WTC11 (cell line): Measurements from ENCODE around the gene NDE1. TPM values are rescaled to one million over a fixed set of nuclear protein-coding genes. Genes with fewer than 3 reads are reported as not detected.
A peak's percentile ranks its signal among the peaks of the same experiment; 100 is the strongest.

Experiments
- ATAC-seq: fragments of 200-7000 bp; cut with Tn5 transposase; 2 replicates; pipeline ENCODE4 v1.10.0; 2021; ENCODE audit warnings: mild to moderate bottlenecking, moderate library complexity
- Bru-seq: library from RNA; stranded (reverse); fragments of 400-500 nt; gene quantifications from one replicate; lab custom pipeline; 2021; lab: Mats Ljungman, UMichigan
- CTCF ChIA-PET: fragments of 300-600 bp; sonication (Branson Sonifier 250); formaldehyde crosslinking; loops from one replicate; lab custom pipeline; 2021; ENCODE audit warnings: antibody characterized with exemption; lab: Charles Lee
- POLR2A ChIA-PET: fragments of 350-600 bp; sonication (Branson Sonifier 250); formaldehyde crosslinking; loops from one replicate; lab custom pipeline; 2021; ENCODE audit warnings: antibody characterized with exemption; lab: Charles Lee
- DNase-seq: peaks from one replicate; pipeline ENCODE4 v3.0.0; 2021; ENCODE audit warnings: low spot score
- H3K27ac Mint-ChIP-seq: 2 replicates; pipeline ENCODE4 v1.8.0; 2021; ENCODE audit warnings: mixed read lengths
- H3K27me3 Mint-ChIP-seq: 2 replicates; pipeline ENCODE4 v1.8.0; 2021; ENCODE audit warnings: low read depth, mild to moderate bottlenecking, moderate library complexity, mixed read lengths
- H3K36me3 Mint-ChIP-seq: 2 replicates; pipeline ENCODE4 v1.8.0; 2021; ENCODE audit warnings: mixed read lengths
- H3K4me1 Mint-ChIP-seq: 2 replicates; pipeline ENCODE4 v1.8.0; 2022; ENCODE audit warnings: mixed read lengths
- H3K4me3 Mint-ChIP-seq: 2 replicates; pipeline ENCODE4 v1.8.0; 2021; ENCODE audit warnings: mild to moderate bottlenecking, moderate library complexity, mixed read lengths
- H3K9me3 Mint-ChIP-seq: 2 replicates; pipeline ENCODE4 v1.8.0; 2021; ENCODE audit warnings: mixed read lengths
- AR ChIP-seq: fragments of 250-450 bp; sonication (Bioruptor Pico); IDR thresholded peaks from 2 replicates; pipeline ENCODE4 v1.9.0; 2021; ENCODE audit warnings: mild to moderate bottlenecking
- FOXP1 ChIP-seq: sonication (generic); formaldehyde crosslinking; IDR thresholded peaks from 2 replicates; pipeline ENCODE4 v1.8.0; 2022; ENCODE audit warnings: missing genetic modification reagents, mild to moderate bottlenecking, moderate library complexity, borderline replicate concordance
- GABPB1 ChIP-seq: sonication (generic); formaldehyde crosslinking; IDR thresholded peaks from 2 replicates; pipeline ENCODE4 v1.8.1; 2023; ENCODE audit warnings: mild to moderate bottlenecking, missing genetic modification reagents
- HMGXB4 ChIP-seq: sonication (generic); formaldehyde crosslinking; IDR thresholded peaks from 2 replicates; pipeline ENCODE4 v1.8.1; 2023; ENCODE audit warnings: mild to moderate bottlenecking, moderate library complexity, missing genetic modification reagents
- JUN ChIP-seq: sonication (generic); formaldehyde crosslinking; IDR thresholded peaks from 2 replicates; pipeline ENCODE4 v1.8.0; 2023; ENCODE audit warnings: mild to moderate bottlenecking, missing genetic modification reagents
- MLX ChIP-seq: sonication (generic); formaldehyde crosslinking; IDR thresholded peaks from 2 replicates; pipeline ENCODE4 v1.8.1; 2023; ENCODE audit warnings: mild to moderate bottlenecking, missing genetic modification reagents, moderate library complexity
- MYBL2 ChIP-seq: sonication (generic); formaldehyde crosslinking; IDR thresholded peaks from 2 replicates; pipeline ENCODE4 v1.8.1; 2023; ENCODE audit warnings: mild to moderate bottlenecking, moderate library complexity, missing genetic modification reagents
- NR1H2 ChIP-seq: sonication (generic); formaldehyde crosslinking; IDR thresholded peaks from 2 replicates; pipeline ENCODE4 v1.9.0; 2021; ENCODE audit warnings: mild to moderate bottlenecking, moderate library complexity, missing genetic modification reagents
- NR2C2 ChIP-seq: sonication (generic); formaldehyde crosslinking; IDR thresholded peaks from 2 replicates; pipeline ENCODE4 v1.8.0; 2022; ENCODE audit warnings: mild to moderate bottlenecking, missing genetic modification reagents
- NR3C1 ChIP-seq: sonication (generic); formaldehyde crosslinking; conservative IDR thresholded peaks from 2 replicates; pipeline ENCODE4 v1.8.1; 2023; ENCODE audit warnings: low read depth, mild to moderate bottlenecking, missing genetic modification reagents
- SP1 ChIP-seq: sonication (generic); formaldehyde crosslinking; conservative IDR thresholded peaks from 2 replicates; pipeline ENCODE4 v1.8.1; 2022; ENCODE audit warnings: missing genetic modification reagents
- TP53 ChIP-seq: sonication (generic); formaldehyde crosslinking; IDR thresholded peaks from 2 replicates; pipeline ENCODE4 v1.8.1; 2023; ENCODE audit warnings: mild to moderate bottlenecking, missing genetic modification reagents
- ZMAT4 ChIP-seq: fragments of 250-450 bp; sonication (Bioruptor Pico); IDR thresholded peaks from 2 replicates; pipeline ENCODE4 v1.9.0; 2021; ENCODE audit warnings: mild to moderate bottlenecking
- ZNF232 ChIP-seq: sonication (generic); formaldehyde crosslinking; IDR thresholded peaks from 2 replicates; pipeline ENCODE4 v1.8.0; 2022; ENCODE audit warnings: mild to moderate bottlenecking, missing genetic modification reagents
- long read RNA-seq, 3 experiments: library from RNA in 1 of 3; library from capped mRNA in 1 of 3; library from polyadenylated mRNA in 1 of 3; unstranded in 2 of 3; stranded (forward) in 1 of 3; transcript quantifications; one replicate each; pipeline ENCODE4 v2.0.0, GENCODE V29; 2021
- total RNA-seq: library from RNA; stranded (reverse); gene quantifications from 3 replicates; pipeline ENCODE4 v1.2.3, GENCODE V29; 2021
- TF ChIP-seq, protein P1 (sequence below): fragments of 250-450 bp; sonication (Bioruptor Pico); IDR thresholded peaks from 2 replicates; pipeline ENCODE4 v1.8.0; 2021; ENCODE audit warnings: mild to moderate bottlenecking
- TF ChIP-seq, protein P2 (sequence below): sonication (generic); formaldehyde crosslinking; IDR thresholded peaks from 2 replicates; pipeline ENCODE4 v1.8.0; 2022; ENCODE audit warnings: mild to moderate bottlenecking, missing genetic modification reagents
- TF ChIP-seq, protein P3 (sequence below): fragments of 250-450 bp; sonication (Bioruptor Pico); IDR thresholded peaks from 2 replicates; pipeline ENCODE4 v1.9.0; 2021; ENCODE audit warnings: mild to moderate bottlenecking, borderline replicate concordance
- TF ChIP-seq, protein P4 (sequence below): sonication (generic); formaldehyde crosslinking; IDR thresholded peaks from 2 replicates; pipeline ENCODE4 v1.8.1; 2022; ENCODE audit warnings: missing genetic modification reagents, borderline replicate concordance
- TF ChIP-seq, protein P5 (sequence below): sonication (generic); formaldehyde crosslinking; IDR thresholded peaks from 2 replicates; pipeline ENCODE4 v1.8.0; 2022; ENCODE audit warnings: mild to moderate bottlenecking, missing genetic modification reagents

NDE1 gene
- total RNA-seq: 38.4 to 43.5 TPM (median 39.4 TPM) in 3 replicates
- Bru-seq, nascent RNA: percentile 58 among the genes with signal in this experiment
- long read RNA-seq, experiment 1, transcript NDE1-201 (9 exons, 3,221 nt): major isoform, 20 of 54 reads
- long read RNA-seq, experiment 1, partial matches to known transcripts: 13 of 54 reads
- long read RNA-seq, experiment 1, other reads (novel, unspliced or antisense): 21 of 54 reads
- long read RNA-seq, experiment 2, partial matches to known transcripts: 7 of 12 reads
- long read RNA-seq, experiment 2, other reads (novel, unspliced or antisense): 5 of 12 reads
- long read RNA-seq, experiment 3, partial matches to known transcripts: 0 of 6 reads
- long read RNA-seq, experiment 3, other reads (novel, unspliced or antisense): 4 of 6 reads

DNA sequence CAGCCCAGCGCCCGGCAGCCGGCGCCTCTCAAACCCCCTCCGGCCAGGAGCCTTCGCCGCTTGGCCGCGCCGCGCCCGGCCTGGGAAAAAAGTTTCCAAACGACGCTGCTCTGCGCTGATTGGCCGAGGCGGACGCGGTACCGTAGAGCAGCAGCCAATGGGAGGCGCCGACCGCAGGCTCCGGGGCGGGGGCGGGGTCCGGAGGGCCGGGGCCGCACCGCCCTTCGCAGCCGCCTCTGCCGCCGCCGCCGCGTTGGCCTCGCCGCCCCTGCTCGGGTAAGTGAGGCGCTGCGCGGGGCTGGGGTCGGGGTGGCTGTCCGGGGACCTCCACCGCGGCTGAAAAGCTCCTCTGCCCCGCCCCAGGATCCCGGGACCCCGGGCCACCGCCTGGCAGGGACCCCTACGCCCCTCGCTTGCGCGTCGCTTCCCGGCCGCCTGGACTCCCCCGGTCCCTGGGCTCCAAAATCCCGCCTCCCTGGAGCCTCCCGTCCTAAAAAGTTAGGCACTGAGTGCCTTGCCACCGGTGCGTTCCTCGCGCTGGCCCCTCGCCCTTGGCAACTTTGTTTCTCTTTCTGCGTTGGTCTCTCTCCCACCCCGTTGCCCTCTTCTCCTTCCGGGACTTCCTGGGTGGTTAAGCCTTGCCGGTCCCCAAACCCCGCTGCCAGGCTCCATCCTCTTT, at the start of gene NDE1:
Gene NDE1, plus strand, starts transcription at position 227 of the 679 bp plus-strand sequence. CDS start 14,534 bp downstream, outside the sequence.
- DNase-seq: peak; percentile 94
- peak within 1 kb of the TSS; percentile 99 for H3K4me3 Mint-ChIP-seq
- ChIA-PET POLR2A (no interaction called here), CTCF (interaction anchor here (0.6 to 1.0 kb wide), 2 partner anchors 90 to 108 kb away, joined by 5 to 6 read pairs; no protein-coding TSS in a partner anchor)
- H3K27me3 Mint-ChIP-seq: no peaks in the 10 kb centered on the region; the same call in none of the 2 replicates
- H3K9me3 Mint-ChIP-seq: no peaks in the 10 kb centered on the region
- H3K36me3 Mint-ChIP-seq: peaks cover 7% of the 10 kb centered on the region
- H3K4me1 Mint-ChIP-seq: 0 out of 2 replicates have a peak, but pooled peaks cover 5% of the 10 kb centered on the region
- ATAC-seq: peak; percentile 97
- peak within 1 kb of the TSS; percentile 91 for H3K27ac Mint-ChIP-seq
- TF ChIP-seq JUN (CRISPR knock-in tag) (0 out of 2 replicates have a peak, but pooled peaks have one; percentile 45), FOXP1 (peak; percentile 55; the same call in 1 of the 2 replicates), AR (CRISPR knock-in tag) (no peak), NR2C2 (no peak), SP1 (CRISPR knock-in tag) (peak; percentile 75), MYBL2 (CRISPR knock-in tag) (peak; percentile 94; the same call in 1 of the 2 replicates), NR3C1 (CRISPR knock-in tag) (no peak), ZMAT4 (CRISPR knock-in tag) (no peak), NR1H2 (CRISPR knock-in tag) (no peak), MLX (CRISPR knock-in tag) (no peak), TP53 (CRISPR knock-in tag) (0 out of 2 replicates have a peak, but pooled peaks have one; percentile 35), HMGXB4 (CRISPR knock-in tag) (peak; percentile 57), ZNF232 (CRISPR knock-in tag) (0 out of 2 replicates have a peak, but pooled peaks have one; percentile 62), GABPB1 (CRISPR knock-in tag) (0 out of 2 replicates have a peak, but pooled peaks have one; percentile 28)
- TF ChIP-seq, protein P1, sequence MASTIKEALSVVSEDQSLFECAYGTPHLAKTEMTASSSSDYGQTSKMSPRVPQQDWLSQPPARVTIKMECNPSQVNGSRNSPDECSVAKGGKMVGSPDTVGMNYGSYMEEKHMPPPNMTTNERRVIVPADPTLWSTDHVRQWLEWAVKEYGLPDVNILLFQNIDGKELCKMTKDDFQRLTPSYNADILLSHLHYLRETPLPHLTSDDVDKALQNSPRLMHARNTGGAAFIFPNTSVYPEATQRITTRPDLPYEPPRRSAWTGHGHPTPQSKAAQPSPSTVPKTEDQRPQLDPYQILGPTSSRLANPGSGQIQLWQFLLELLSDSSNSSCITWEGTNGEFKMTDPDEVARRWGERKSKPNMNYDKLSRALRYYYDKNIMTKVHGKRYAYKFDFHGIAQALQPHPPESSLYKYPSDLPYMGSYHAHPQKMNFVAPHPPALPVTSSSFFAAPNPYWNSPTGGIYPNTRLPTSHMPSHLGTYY (CRISPR knock-in tag): no peak
- TF ChIP-seq, protein P2, sequence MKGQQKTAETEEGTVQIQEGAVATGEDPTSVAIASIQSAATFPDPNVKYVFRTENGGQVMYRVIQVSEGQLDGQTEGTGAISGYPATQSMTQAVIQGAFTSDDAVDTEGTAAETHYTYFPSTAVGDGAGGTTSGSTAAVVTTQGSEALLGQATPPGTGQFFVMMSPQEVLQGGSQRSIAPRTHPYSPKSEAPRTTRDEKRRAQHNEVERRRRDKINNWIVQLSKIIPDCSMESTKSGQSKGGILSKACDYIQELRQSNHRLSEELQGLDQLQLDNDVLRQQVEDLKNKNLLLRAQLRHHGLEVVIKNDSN (CRISPR knock-in tag): 0 out of 2 replicates have a peak, but pooled peaks have one; percentile 19
- TF ChIP-seq, protein P3, sequence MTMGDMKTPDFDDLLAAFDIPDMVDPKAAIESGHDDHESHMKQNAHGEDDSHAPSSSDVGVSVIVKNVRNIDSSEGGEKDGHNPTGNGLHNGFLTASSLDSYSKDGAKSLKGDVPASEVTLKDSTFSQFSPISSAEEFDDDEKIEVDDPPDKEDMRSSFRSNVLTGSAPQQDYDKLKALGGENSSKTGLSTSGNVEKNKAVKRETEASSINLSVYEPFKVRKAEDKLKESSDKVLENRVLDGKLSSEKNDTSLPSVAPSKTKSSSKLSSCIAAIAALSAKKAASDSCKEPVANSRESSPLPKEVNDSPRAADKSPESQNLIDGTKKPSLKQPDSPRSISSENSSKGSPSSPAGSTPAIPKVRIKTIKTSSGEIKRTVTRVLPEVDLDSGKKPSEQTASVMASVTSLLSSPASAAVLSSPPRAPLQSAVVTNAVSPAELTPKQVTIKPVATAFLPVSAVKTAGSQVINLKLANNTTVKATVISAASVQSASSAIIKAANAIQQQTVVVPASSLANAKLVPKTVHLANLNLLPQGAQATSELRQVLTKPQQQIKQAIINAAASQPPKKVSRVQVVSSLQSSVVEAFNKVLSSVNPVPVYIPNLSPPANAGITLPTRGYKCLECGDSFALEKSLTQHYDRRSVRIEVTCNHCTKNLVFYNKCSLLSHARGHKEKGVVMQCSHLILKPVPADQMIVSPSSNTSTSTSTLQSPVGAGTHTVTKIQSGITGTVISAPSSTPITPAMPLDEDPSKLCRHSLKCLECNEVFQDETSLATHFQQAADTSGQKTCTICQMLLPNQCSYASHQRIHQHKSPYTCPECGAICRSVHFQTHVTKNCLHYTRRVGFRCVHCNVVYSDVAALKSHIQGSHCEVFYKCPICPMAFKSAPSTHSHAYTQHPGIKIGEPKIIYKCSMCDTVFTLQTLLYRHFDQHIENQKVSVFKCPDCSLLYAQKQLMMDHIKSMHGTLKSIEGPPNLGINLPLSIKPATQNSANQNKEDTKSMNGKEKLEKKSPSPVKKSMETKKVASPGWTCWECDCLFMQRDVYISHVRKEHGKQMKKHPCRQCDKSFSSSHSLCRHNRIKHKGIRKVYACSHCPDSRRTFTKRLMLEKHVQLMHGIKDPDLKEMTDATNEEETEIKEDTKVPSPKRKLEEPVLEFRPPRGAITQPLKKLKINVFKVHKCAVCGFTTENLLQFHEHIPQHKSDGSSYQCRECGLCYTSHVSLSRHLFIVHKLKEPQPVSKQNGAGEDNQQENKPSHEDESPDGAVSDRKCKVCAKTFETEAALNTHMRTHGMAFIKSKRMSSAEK (CRISPR knock-in tag): no peak
- TF ChIP-seq, protein P4, sequence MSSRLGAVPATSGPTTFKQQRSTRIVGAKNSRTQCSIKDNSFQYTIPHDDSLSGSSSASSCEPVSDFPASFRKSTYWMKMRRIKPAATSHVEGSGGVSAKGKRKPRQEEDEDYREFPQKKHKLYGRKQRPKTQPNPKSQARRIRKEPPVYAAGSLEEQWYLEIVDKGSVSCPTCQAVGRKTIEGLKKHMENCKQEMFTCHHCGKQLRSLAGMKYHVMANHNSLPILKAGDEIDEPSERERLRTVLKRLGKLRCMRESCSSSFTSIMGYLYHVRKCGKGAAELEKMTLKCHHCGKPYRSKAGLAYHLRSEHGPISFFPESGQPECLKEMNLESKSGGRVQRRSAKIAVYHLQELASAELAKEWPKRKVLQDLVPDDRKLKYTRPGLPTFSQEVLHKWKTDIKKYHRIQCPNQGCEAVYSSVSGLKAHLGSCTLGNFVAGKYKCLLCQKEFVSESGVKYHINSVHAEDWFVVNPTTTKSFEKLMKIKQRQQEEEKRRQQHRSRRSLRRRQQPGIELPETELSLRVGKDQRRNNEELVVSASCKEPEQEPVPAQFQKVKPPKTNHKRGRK (CRISPR knock-in tag): no peak
- TF ChIP-seq, protein P5, sequence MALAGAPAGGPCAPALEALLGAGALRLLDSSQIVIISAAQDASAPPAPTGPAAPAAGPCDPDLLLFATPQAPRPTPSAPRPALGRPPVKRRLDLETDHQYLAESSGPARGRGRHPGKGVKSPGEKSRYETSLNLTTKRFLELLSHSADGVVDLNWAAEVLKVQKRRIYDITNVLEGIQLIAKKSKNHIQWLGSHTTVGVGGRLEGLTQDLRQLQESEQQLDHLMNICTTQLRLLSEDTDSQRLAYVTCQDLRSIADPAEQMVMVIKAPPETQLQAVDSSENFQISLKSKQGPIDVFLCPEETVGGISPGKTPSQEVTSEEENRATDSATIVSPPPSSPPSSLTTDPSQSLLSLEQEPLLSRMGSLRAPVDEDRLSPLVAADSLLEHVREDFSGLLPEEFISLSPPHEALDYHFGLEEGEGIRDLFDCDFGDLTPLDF (CRISPR knock-in tag): no peak
